GM18526 (cell line): ENCODE data around the gene TIMM44.
A peak's percentile ranks its signal among the peaks of the same experiment; 100 is the strongest.

Experiments used
- POLR2A ChIP-seq: IDR thresholded peaks from 3 replicates; pipeline ENCODE4 v1.6.1; 2011; ENCODE audit not compliant: insufficient read length; ENCODE audit errors: extremely low read depth

Gene TIMM44

GRCh38 chr19:7924651-7925170 is 18.8 kb downstream of the TIMM44 start:
- no peak for TF ChIP-seq POLR2A

- TF ChIP-seq POLR2A, result no peak
These were observed 19.2 kb downstream of the TIMM44 start for GRCh38 chr19:7924241-7924640.

- TF ChIP-seq POLR2A, result no peak
These were observed 19.9 kb downstream of the TIMM44 start for GRCh38 chr19:7923295-7924191.

GRCh38 chr19:7922836-7923195 is 20.6 kb downstream of the TIMM44 start:
- TF ChIP-seq POLR2A, result no peak

GRCh38 chr19:7921967-7922835 is 21.3 kb downstream of the TIMM44 start:
- TF ChIP-seq POLR2A, result no peak

- no peak for TF ChIP-seq POLR2A
These were observed 22.0 kb downstream of the TIMM44 start for GRCh38 chr19:7921302-7921966.

GRCh38 chr19:7920519-7921301 is 22.8 kb downstream of the TIMM44 start:
- TF ChIP-seq POLR2A, result no peak

- peak; percentile 68 for TF ChIP-seq POLR2A
These were observed 23.6 kb downstream of the TIMM44 start, which contains the start of gene SNAPC2 for GRCh38 chr19:7919610-7920518. TSS of gene SNAPC2 (plus strand) at chr19:7920338. CDS start at chr19:7920367, 29 bp downstream.

GRCh38 chr19:7918615-7919421 is 24.6 kb downstream of the TIMM44 start:
- TF ChIP-seq POLR2A, result no peak

- TF ChIP-seq POLR2A, result no peak
These were observed 26.0 kb downstream of the TIMM44 start for GRCh38 chr19:7917267-7918061.

- no peak for TF ChIP-seq POLR2A
These were observed 26.6 kb downstream of the TIMM44 start for GRCh38 chr19:7916955-7917266.
